Stimulated activated CD8-positive, alpha-beta memory T cell treated with anti-CD3 and anti-CD28 coated beads, Interleukin-15, amount 100 ng/mL, for 24 hours (primary cell): ENCODE measurements around the gene MAPKAPK5.
"Not testable (repeated sequence)": the region's sequence is repeated elsewhere in the genome, so short reads cannot be mapped to it uniquely, and the experiment has no call there.

ENCODE experiments used
- DNase-seq: peaks from one replicate; pipeline ENCODE4 v3.0.0-alpha.2; 2020; ENCODE audit warnings: low read depth

The MAPKAPK5 gene

GRCh38 chr12:111886662-111887545 is 44.9 kb downstream of the MAPKAPK5 start:
- DNase-seq = no peak

DNA sequence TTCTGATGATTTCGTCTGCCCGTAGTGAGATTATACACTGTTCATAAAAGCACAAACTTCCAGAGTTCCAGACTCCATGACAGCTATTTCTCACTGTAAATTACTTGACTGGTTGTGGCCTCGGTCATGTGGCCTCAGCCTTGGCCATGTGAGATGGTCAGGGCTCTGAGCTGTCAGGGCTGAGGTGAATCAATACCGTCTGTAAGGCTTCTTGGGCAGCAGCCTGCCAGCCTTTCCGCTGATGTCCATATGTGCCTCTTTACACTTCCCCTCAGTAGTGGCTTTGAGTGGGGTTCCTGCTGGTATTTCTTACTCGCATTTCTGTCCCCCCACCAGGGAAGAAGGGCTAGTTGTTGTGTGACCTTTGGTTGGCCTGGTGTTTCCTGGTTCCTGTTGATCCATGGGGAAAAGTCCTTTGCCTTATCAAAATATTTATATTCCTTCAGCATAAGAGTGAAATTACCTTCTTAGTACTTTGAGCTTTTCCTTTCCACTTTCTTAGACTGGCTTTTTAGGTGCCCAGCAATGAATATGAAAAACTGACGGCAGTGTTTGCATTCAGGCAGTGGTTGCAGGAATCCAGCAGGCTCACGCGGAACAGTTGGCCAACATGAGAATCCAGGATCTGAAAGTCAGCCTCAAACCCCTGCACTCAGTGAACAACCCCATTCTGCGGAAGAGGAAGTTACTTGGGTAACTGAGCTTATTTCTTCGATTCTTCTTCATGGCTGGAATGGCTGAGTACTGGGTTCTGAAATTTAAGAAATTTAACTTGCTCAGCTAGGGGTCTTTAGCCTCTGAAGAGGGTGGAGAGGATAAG is 46.1 kb downstream of the MAPKAPK5 start:
- DNase-seq = no peak

GRCh38 chr12:111893287-111893686 is 51.3 kb downstream of the MAPKAPK5 start:
- DNase-seq = no peak

GRCh38 chr12:111894556-111894955 is 52.5 kb downstream of the MAPKAPK5 start:
- DNase-seq = no peak

- no peak for DNase-seq
Measured at GRCh38 chr12:111901182-111901581, 59.2 kb downstream of the MAPKAPK5 start.

GRCh38 chr12:111904446-111904975 is 62.5 kb downstream of the MAPKAPK5 start:
- no peak for DNase-seq

GRCh38 chr12:111905502-111905901 is 63.5 kb downstream of the MAPKAPK5 start:
- DNase-seq = no peak

GRCh38 chr12:111907740-111908139 is 65.7 kb downstream of the MAPKAPK5 start:
- no peak for DNase-seq

DNA sequence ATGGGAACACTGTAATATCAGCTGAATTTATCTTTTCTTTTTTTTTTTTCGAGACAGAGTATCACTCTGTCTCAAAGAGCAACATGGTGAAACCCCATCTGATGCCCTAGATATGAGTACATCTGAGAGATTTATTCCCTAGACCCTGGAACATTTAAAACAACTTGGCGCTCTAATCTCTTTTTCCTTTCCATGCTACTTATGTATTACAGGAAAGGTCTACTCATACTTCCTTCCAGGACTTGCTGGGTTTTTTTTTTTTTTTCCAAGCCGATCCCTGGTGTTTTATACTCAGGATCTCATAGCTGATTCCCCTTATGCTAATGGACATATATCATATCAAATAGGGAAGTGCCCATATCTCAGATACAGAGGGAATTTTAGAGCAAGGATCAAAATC is 83.1 kb downstream of the MAPKAPK5 start:
- no peak for DNase-seq

DNA sequence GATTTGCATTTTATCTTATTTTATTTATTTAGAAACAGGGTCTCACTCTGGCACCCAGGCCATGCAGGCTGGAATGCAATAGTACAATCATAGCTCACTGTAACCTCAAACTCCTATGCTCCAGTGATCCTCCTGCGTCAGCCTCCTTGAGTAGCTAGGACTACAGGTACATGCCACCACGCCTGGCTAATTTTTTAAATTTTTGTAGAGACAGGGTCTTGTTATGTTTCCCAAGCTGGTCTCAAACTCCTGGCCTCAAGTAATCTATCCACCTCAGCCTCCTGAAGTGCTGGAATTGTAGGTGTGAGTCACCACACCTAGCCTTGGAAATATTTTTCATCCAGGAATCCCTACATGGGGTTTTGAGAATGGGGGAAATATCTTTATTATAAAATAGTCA is 84.6 kb downstream of the MAPKAPK5 start:
- no peak for DNase-seq

DNA sequence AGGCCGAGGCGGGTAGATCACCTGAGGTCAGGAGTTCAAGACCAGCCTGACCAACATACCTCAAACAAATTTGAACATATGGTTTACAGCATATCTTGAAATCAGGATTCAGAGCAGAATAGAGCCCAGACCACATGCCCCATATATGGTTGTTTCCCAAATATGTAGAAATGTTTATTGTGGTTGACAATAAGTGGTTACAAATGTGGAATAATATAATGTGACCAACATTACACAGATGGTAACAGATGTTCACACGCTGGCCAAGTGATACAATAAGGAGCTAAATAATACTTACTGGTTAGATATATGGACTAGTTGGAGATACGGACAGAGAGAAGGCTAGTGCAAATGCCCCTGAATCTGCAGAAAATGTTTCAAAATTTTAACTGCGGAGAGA is 85.3 kb downstream of the MAPKAPK5 start:
- DNase-seq = no peak

- no peak for DNase-seq
Measured at GRCh38 chr12:111932241-111932640, 90.2 kb downstream of the MAPKAPK5 start.

DNA sequence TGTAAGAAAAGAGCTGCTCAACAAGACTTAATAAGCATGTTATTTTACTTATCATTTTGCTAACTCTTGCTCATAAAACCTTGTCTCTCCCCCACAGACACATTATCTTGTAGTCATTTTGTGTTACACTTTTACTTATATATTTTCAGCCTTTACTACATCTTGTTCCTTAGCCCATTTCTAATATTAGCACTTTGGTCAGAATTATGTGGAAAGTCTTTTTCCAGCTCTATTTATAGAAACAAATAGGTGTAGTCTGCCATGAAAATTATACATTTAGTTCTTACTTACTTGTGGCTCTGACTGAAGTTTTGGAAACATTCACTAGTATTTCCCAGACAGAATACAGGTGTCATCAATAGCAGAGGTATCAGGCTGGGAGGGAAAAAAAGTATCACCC is 94.8 kb downstream of the MAPKAPK5 start:
- no peak for DNase-seq

DNA sequence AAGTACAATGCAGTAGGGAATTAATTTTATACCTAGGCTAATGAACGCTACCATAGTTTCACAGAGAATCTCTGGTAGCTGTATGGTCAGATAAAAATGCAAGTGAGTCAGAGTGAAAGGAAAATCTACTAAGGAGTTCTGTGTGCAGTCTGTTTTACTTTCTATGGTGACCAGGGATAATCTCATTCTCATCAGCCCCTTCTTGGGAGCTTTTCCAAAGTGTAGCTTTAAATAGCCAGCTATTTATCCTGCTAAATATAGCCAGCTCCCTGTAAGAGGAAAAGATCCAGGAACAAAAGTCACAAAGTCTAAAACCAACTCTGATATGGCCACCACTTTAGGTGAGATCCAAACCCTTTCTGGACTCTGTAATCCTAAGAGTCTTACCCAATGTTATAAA is 95.4 kb downstream of the MAPKAPK5 start:
- no peak for DNase-seq

GRCh38 chr12:111942557-111942956 is 100.5 kb downstream of the MAPKAPK5 start:
- DNase-seq = no peak

GRCh38 chr12:111943929-111944328 is 101.9 kb downstream of the MAPKAPK5 start:
- no peak for DNase-seq

GRCh38 chr12:111950961-111951676 is 109.1 kb downstream of the MAPKAPK5 start:
- not testable (repeated sequence) for DNase-seq
